GM19467 (cell line): Measurements from ENCODE around the gene FHL1.
"Not testable (repeated sequence)": the region's sequence is repeated elsewhere in the genome, so short reads cannot be mapped to it uniquely, and the experiment has no call there.

ENCODE experiments used
- ATAC-seq: cut with Tn5 transposase; IDR thresholded peaks from one replicate; pipeline ENCODE4 v1.9.1; 2021; ENCODE audit warnings: mild to moderate bottlenecking, moderate library complexity; ENCODE audit not compliant: unreplicated experiment

FHL1 gene

GRCh38 chrX:136206916-136207315, 59.6 kb downstream of the FHL1 start:
- ATAC-seq, result no peak

- no peak for ATAC-seq
Measured at GRCh38 chrX:136207546-136207945, 60.2 kb downstream of the FHL1 start.

GRCh38 chrX:136209016-136209738, 61.8 kb downstream of the FHL1 start:
- ATAC-seq, result no peak

GRCh38 chrX:136209751-136210150, 62.4 kb downstream of the FHL1 start:
- ATAC-seq, result no peak

GRCh38 chrX:136210243-136210642, 62.9 kb downstream of the FHL1 start:
- no peak for ATAC-seq

- no peak for ATAC-seq
Measured at GRCh38 chrX:136210806-136211205, 63.5 kb downstream of the FHL1 start.

GRCh38 chrX:136211766-136212556, 64.6 kb downstream of the FHL1 start:
- no peak for ATAC-seq

GRCh38 chrX:136212557-136213111, 65.3 kb downstream of the FHL1 start:
- ATAC-seq, result no peak

- ATAC-seq, result no peak
Measured at GRCh38 chrX:136214551-136214950, 67.2 kb downstream of the FHL1 start.

- no peak for ATAC-seq
Measured at GRCh38 chrX:136215559-136215958, 68.2 kb downstream of the FHL1 start.

GRCh38 chrX:136219893-136220292, 72.6 kb downstream of the FHL1 start:
- no peak for ATAC-seq

- ATAC-seq, result no peak
Measured at GRCh38 chrX:136220540-136220939, 73.2 kb downstream of the FHL1 start.

- ATAC-seq, result no peak
Measured at GRCh38 chrX:136220951-136221350, 73.6 kb downstream of the FHL1 start.

GRCh38 chrX:136221851-136222513, 74.6 kb downstream of the FHL1 start:
- no peak for ATAC-seq

GRCh38 chrX:136227074-136227473, 79.7 kb downstream of the FHL1 start:
- no peak for ATAC-seq

- no peak for ATAC-seq
Measured at GRCh38 chrX:136227948-136228838, 80.9 kb downstream of the FHL1 start.

- no peak for ATAC-seq
Measured at GRCh38 chrX:136228839-136229207, 81.5 kb downstream of the FHL1 start.

GRCh38 chrX:136237074-136237473, 89.7 kb downstream of the FHL1 start:
- no peak for ATAC-seq

- ATAC-seq, result not testable (repeated sequence)
Measured at GRCh38 chrX:136237849-136238248, 90.5 kb downstream of the FHL1 start.

GRCh38 chrX:136246201-136246600, 98.9 kb downstream of the FHL1 start:
- no peak for ATAC-seq
